HepG2 (cell line): Measurements from ENCODE around the gene GAS5. TPM values are rescaled to one million over a fixed set of nuclear protein-coding genes. Genes with fewer than 3 reads are reported as not detected.

Experiments
- CENPX ChIP-seq: sonication (generic); formaldehyde crosslinking; IDR thresholded peaks from 2 replicates; pipeline ENCODE4 v1.9.0; 2021; ENCODE audit warnings: mild to moderate bottlenecking, missing genetic modification reagents, moderate library complexity
- SMAD3 ChIP-seq: sonication (generic); formaldehyde crosslinking; IDR thresholded peaks from 2 replicates; pipeline ENCODE4 v1.4.0; 2020; ENCODE audit warnings: missing genetic modification reagents
- ZFP36 ChIP-seq: fragments of 150-350 bp; IDR thresholded peaks from 2 replicates; pipeline ENCODE4 v1.6.1; 2018; ENCODE audit warnings: borderline replicate concordance, low read length, low read depth; ENCODE audit not compliant: partially characterized antibody
- ZHX2 ChIP-seq, 2 experiments: sonication (generic) in 1 of 2; formaldehyde crosslinking in 1 of 2; IDR thresholded peaks; 2 replicates each; pipeline versions ENCODE4 v1.6.1 to v1.9.0; 2014 to 2022; ENCODE audit warnings: antibody characterized with exemption in 1 of 2, borderline replicate concordance in 1 of 2, inconsistent platforms in 1 of 2, low read depth in 1 of 2, missing genetic modification reagents in 1 of 2
- ZMAT5 ChIP-seq: sonication (generic); formaldehyde crosslinking; IDR thresholded peaks from 2 replicates; pipeline ENCODE4 v1.5.0; 2020; ENCODE audit warnings: mild to moderate bottlenecking, low read depth, missing genetic modification reagents, borderline replicate concordance
- ZNF446 ChIP-seq: sonication (generic); formaldehyde crosslinking; IDR thresholded peaks from 2 replicates; pipeline ENCODE4 v1.5.0; 2020; ENCODE audit warnings: mild to moderate bottlenecking, missing genetic modification reagents
- ZNF543 ChIP-seq: sonication (generic); formaldehyde crosslinking; IDR thresholded peaks from 2 replicates; pipeline ENCODE4 v1.4.0; 2020; ENCODE audit warnings: mild to moderate bottlenecking, missing genetic modification reagents
- polyA plus RNA-seq, 8 experiments: library from polyadenylated mRNA; depleted of rRNA in 3 of 8; stranded (reverse) in 7 of 8; unstranded in 1 of 8; fragments of >200 nt; fragmentation: Illumina TruSeq in 4 of 8; extraction: Trizol in 4 of 8; gene quantifications; 2 replicates each; pipeline versions ENCODE4 v1.2.1 to v1.2.3, GENCODE V29; 2011 to 2016; ENCODE audit warnings: low read depth in 4 of 8, missing spikeins in 1 of 8, mixed read lengths in 1 of 8; ENCODE audit not compliant: insufficient read depth in 1 of 8
- total RNA-seq, 5 experiments: library from RNA; depleted of rRNA; stranded (reverse); fragments of >200 nt; fragmentation: Illumina TruSeq; extraction: Trizol; gene quantifications; 2 replicates each; pipeline ENCODE4 v1.2.3, GENCODE V29; 2016; ENCODE audit warnings: low read depth in 1 of 5

Gene GAS5
- total and polyA plus RNA-seq, 2 of the 13 experiments (the other 11 are each of a cell fraction or from before 2014, with no cell fraction given) = 352 to 738 TPM

- TF ChIP-seq ZFP36 = no peak
- no peak for TF ChIP-seq CENPX
- TF ChIP-seq ZHX2 (IDR thresholded peaks at IDR 0.05; ENCODE audit: low read depth) = peak; percentile 97
- no peak for TF ChIP-seq ZHX2 (CRISPR knock-in tag; IDR thresholded peaks at IDR 0.05; ENCODE audit: borderline replicate concordance)
- peak; percentile 68; the same call in 1 of the 2 replicates for TF ChIP-seq ZNF446
- no peak for TF ChIP-seq ZNF543 (CRISPR knock-in tag)
- no peak for TF ChIP-seq SMAD3 (CRISPR knock-in tag)
- no peak for TF ChIP-seq ZMAT5
Observed at GRCh38 chr1:173824315-173825081, 43.3 kb downstream of the GAS5 start, which contains the start of the genes CENPL and DARS2 (continued).
